ENCODE results near the gene APP. TPM values are rescaled to one million over a fixed set of nuclear protein-coding genes. Genes with fewer than 3 reads are reported as not detected.

The APP gene
- polyA plus RNA-seq, 3 donors: 945 to 1,016 (median 957) TPM

- DNase-seq (ENCODE audit: low read depth in 3 of 3, low spot score in 2 of 3): no peak
Observed at GRCh38 chr21:26130249-26130881, 40.2 kb downstream of the APP start.

DNA sequence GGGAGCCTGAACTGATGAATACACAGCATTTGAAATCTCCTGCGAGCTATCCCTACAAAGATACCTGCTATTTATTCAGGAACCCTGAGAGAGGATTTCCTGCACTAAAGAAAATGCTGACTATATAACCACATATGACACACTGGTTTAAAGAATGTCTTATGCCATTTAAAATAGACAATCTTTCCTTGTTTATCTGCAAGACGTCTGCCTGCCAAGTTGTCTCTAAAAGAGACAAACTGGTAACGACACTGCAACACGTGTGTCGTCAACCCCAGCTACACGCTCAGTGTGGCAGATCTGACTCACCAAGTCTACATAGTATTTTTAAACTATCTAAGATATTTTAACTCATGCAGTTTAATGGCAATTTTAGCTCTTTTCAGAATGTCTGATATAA is 42.7 kb downstream of the APP start:
- DNase-seq (ENCODE audit: low read depth in 3 of 3, low spot score in 2 of 3): no peak

- DNase-seq (ENCODE audit: low read depth in 3 of 3, low spot score in 2 of 3): no peak
Observed at GRCh38 chr21:26127073-26127814, 43.3 kb downstream of the APP start.

GRCh38 chr21:26126168-26126553 is 44.4 kb downstream of the APP start:
- no peak for DNase-seq (ENCODE audit: low read depth in 3 of 3, low spot score in 2 of 3)

DNA sequence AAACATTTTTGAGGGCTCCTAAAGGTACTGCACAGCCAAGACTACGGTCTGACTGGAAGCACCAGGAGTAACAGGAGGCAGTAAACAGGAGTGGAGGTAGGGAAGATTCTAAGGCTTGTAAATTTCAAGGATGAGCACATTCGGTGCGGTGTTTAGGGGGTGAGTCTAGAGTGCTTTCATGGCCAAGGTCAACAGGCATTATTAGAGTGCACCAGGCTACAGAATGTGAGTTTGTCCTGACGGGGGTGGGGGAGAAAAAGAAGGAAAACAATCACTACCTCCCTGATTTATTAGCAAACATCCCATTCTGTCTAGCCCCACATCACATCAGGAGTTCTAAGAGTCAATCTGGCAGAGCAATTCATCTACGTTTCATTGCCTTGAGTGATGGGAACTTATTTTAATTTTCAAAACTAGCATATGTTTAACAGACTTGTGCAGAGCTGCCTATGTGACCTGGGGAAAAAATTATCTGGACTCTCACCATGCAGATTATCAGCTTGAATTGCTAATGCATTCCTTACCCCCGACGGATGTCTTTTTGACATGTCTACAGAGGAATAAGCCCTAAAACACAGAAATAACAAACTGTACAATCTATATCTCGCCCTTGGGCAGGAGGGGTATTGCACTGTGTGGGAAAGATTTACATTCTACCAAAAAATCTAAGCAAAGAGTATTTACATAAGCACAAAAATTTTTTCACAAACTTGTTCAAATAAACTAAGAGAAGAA is 45.0 kb downstream of the APP start:
- DNase-seq (ENCODE audit: low read depth in 3 of 3, low spot score in 2 of 3): no peak

GRCh38 chr21:26124896-26125295 is 45.7 kb downstream of the APP start:
- DNase-seq (ENCODE audit: low read depth in 3 of 3, low spot score in 2 of 3): no peak

DNA sequence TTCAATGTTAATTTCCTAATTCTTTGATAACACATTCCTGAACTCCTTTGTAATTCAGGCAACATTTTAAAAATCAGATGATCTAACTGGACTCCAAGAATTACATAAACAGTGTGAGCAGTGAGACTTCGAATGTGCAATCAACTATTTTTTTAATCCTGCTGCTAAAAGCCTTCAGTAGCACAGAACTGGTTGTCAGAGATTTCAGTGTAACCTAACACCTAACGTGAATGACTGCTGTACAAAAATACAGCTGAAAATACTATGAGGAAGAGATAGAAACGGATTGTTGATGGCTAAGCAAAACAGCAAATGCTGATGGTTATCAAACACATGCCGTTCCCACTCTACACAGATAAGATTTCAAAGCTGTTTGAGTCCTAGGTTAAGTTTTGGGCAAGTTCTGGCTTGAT is 46.1 kb downstream of the APP start:
- no peak for DNase-seq (ENCODE audit: low read depth in 3 of 3, low spot score in 2 of 3)

- DNase-seq (ENCODE audit: low read depth in 3 of 3, low spot score in 2 of 3): no peak
Observed at GRCh38 chr21:26123012-26123411, 47.6 kb downstream of the APP start.

DNA sequence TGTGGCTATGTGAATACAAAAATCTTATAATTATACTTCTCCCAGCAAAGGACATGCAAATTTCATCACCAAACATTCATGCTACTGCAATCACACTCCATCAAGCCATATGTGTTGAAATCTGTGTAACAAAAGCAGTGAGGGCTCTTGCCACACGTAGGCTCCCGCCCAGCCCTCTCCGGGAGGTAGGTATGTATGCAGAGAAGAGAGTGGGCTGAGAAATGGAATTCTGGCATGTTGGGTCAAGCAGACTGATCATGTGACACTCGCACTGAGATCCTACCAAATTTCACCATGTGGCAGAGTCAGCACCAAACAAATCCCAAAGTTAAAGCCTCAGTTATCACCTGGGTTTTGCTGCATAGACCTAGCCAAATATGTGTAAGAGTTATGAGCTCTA is 49.7 kb downstream of the APP start:
- DNase-seq (ENCODE audit: low read depth in 3 of 3, low spot score in 2 of 3): no peak

GRCh38 chr21:26119906-26120305 is 50.7 kb downstream of the APP start:
- DNase-seq (ENCODE audit: low read depth in 3 of 3, low spot score in 2 of 3): no peak

- no peak for DNase-seq (ENCODE audit: low read depth in 3 of 3, low spot score in 2 of 3)
Observed at GRCh38 chr21:26118938-26119540, 51.5 kb downstream of the APP start.

GRCh38 chr21:26117972-26118367 is 52.6 kb downstream of the APP start:
- DNase-seq (ENCODE audit: low read depth in 3 of 3, low spot score in 2 of 3): no peak

DNA sequence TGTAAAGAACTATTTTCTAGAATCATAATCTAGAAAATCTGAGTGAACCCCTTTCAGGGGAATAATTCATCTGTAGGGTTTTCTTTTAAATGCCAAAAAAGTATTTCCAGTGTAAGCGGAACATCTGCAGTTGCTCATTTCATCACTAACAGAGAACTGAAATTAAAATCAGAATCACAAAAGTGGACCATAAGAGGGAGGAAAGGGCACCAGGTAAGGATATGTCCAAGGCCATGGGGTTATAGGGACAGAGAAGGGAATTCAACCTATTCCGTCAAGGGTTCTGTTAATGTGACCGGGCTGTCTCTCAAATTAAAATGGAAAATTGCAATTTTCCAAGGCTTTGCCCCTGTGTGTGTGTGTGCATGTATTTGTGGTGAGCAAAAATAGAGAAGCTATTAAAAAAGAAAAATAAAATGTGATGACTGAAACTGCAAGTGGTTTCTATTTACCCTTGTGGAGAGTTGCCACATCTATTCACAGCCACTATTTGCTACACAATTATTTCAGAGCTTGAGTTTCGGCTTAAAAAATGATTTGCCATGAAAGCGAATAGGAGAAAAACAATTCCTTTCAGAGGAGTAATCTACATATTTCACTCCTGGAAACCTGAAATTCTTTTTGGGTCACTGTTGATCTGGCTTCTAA is 53.1 kb downstream of the APP start:
- DNase-seq (ENCODE audit: low read depth in 3 of 3, low spot score in 2 of 3): no peak

DNA sequence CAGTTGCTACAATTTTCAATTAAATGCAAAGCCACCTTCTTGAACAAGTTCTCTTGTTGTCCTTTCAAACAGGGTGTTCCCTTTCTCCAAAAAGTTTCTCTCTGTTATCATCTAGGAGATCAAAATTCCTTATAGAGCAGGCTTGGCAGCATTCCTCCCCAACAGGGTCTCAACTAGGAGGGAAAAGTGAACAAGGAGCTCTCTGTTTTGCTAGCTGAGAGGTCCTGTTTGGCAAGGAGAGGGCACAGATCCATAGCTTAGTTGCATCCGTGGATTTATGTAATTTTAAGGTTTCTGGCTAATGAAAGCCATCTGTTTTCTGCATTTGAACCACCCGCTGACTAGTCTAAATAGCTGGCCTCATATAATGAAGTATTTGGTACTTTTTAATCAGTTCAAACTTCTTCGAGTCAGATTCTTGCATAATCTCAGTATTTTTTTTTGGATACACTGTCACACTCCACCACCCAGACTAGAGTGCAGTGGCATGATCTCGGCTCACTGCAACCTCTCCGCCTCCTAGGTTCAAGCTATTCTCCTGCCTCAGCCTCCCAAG is 54.0 kb downstream of the APP start:
- DNase-seq (ENCODE audit: low read depth in 3 of 3, low spot score in 2 of 3): no peak

DNA sequence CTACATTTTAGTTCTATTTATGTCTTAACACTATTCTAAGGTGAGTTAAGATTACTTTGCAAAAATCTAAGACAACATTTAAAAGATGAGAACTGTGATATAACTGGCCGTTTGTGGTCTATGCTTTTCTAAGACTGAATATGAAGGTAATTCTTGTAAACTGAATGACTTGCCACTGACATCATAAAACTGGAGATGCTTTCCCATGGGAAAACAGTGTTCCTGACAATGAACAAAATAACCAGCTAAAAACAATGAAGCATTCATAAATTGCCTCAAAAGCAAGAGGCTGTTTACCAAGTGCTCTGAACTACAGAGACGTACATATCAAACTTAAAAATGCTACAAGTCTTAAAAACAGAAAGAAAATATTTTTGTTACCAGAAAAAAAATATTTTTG is 54.7 kb downstream of the APP start:
- no peak for DNase-seq (ENCODE audit: low read depth in 3 of 3, low spot score in 2 of 3)

DNA sequence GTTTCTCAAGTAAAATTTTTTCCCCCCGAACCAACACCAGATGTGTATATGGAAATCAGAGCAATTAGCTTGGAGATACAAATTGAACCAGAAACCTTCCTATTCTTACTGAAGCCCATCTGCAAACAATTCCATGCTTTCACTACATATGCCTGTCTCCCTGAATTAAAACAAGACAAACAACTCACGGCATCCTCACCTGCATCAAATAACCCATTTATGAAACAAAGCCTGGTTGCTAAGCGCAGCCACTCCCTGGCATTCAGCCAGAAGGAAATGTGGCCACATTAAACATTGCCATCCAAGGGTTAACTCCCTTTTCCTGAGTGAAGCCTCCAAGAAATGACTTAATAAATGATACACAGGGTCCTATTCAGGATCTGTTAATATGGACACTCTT is 55.3 kb downstream of the APP start:
- DNase-seq (ENCODE audit: low read depth in 3 of 3, low spot score in 2 of 3): no peak

DNA sequence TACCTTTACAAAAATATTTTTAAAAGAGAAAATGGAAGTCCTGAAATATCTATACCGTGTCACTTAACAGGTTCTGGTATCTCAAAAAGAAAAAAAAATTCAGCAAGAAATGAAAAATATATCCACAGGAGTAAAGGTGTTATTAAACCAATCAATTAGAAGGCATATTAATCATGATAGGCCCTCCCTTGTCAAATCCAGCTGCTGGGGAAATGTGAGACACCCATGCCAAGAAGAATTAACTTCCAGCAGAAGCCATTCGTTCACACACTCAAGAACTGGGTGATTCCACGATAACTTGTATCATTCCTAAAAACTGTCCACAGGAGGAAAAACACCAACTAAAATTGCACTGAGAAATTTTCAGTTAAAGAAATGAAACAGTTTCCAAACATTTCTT is 57.6 kb downstream of the APP start:
- DNase-seq (ENCODE audit: low read depth in 3 of 3, low spot score in 2 of 3): no peak

- DNase-seq (ENCODE audit: low read depth in 3 of 3, low spot score in 2 of 3): no peak
Observed at GRCh38 chr21:26112127-26112742, 58.3 kb downstream of the APP start.

GRCh38 chr21:26110715-26111114 is 59.9 kb downstream of the APP start:
- no peak for DNase-seq (ENCODE audit: low read depth in 3 of 3, low spot score in 2 of 3)

GRCh38 chr21:26107429-26107828 is 63.1 kb downstream of the APP start:
- DNase-seq (ENCODE audit: low read depth in 3 of 3, low spot score in 2 of 3): no peak

Measured in right renal cortex interstitium (tissue), 3 donors.